Fibroblast of lung (primary cell): Measurements from ENCODE around the gene WDR4.

Experiments used
- CTCF ChIP-seq, 2 donors: IDR thresholded peaks in 1 of 2; conservative IDR thresholded peaks in 1 of 2; 1 replicate in 1 of 2; 2 replicates in 1 of 2; pipeline ENCODE4 v1.5.1; 2011 to 2012; ENCODE audit warnings: low read length in 2 of 2, control low read depth in 1 of 2, inconsistent platforms in 1 of 2, low read depth in 1 of 2, mild to moderate bottlenecking in 1 of 2
- EZH2 ChIP-seq: IDR thresholded peaks from 2 replicates; pipeline ENCODE4 v1.5.1; 2012; ENCODE audit warnings: low read length, control low read depth, mild to moderate bottlenecking; ENCODE audit errors: missing control alignments

GRCh38 chr21:42840411-42841155 is 38.8 kb downstream of the WDR4 start:
- TF ChIP-seq CTCF (conservative IDR thresholded peaks at IDR 0.05 in 1 of 2, IDR thresholded peaks at IDR 0.05 in 1 of 2; ENCODE audit: low read depth in 1 of 2, low read length in 2 of 2), result no peak
- TF ChIP-seq EZH2, result no peak
